ENCODE results near the gene EVA1C. TPM values are rescaled to one million over a fixed set of nuclear protein-coding genes. Genes with fewer than 3 reads are reported as not detected.
A peak's percentile ranks its signal among the peaks of the same experiment; 100 is the strongest.
"Not testable (repeated sequence)": the region's sequence is repeated elsewhere in the genome, so short reads cannot be mapped to it uniquely, and the experiment has no call there.

EVA1C gene
- total and polyA plus RNA-seq, 9 of the 15 experiments (the other 6 are each of a cell fraction or from before 2014, with no cell fraction given), result 0.22 TPM; not detected in 8

- peak; percentile 25; the same call in 2 of the 3 replicates for ATAC-seq
- FAIRE-seq; H4K20me1 ChIP-seq (replicated peaks; ENCODE audit: control insufficient read depth, insufficient read depth, low read length); H3K79me2 ChIP-seq (ENCODE audit: control insufficient read depth, insufficient read depth, low read length); DNase-seq (ENCODE audit: extremely low read depth in 1 of 4, low spot score in 3 of 4); POLR2A ChIA-PET; intact Hi-C loops (cut with micrococcal nuclease); in situ Hi-C loops (cut with MboI); H3K36me3 ChIP-seq (ENCODE audit: control insufficient read depth, insufficient read depth, low read length); H3K4me1 ChIP-seq (replicated peaks in 1 of 2; ENCODE audit: control insufficient read depth in 2 of 2, insufficient read depth in 2 of 2, low read length in 2 of 2); CTCF ChIA-PET (ENCODE audit: low intra/inter-chr PET ratio); BruUV-seq (replicated peaks); H2AFZ ChIP-seq (ENCODE audit: low read depth, low read length); H3K9ac ChIP-seq (ENCODE audit: insufficient read depth in 1 of 2, low read depth in 2 of 2, low read length in 2 of 2); H3K9me3 ChIP-seq (replicated peaks; ENCODE audit: control insufficient read depth, insufficient read depth, low read depth, low read length); H3K27ac ChIP-seq (ENCODE audit: extremely low read depth, low read depth, low read length); H3K4me3 ChIP-seq; H3K9me1 ChIP-seq (ENCODE audit: control insufficient read depth, insufficient read depth, low read length); H3K4me2 ChIP-seq (ENCODE audit: insufficient read depth, low read length): not testable (repeated sequence)
- peaks cover 14 to 23% of the 10 kb centered on the region in 2 experiments; a peak in 4 of 5 replicates for H3K27me3 ChIP-seq (ENCODE audit: control insufficient read depth in 2 of 2, insufficient read depth in 2 of 2, low read length in 2 of 2)
- WGBS (ENCODE audit: insufficient coverage, low coverage, missing lambda C conversion rate), result 8% methylated on average over 15 of the region's 15 CpGs
- TF ChIP-seq L3MBTL2 (IDR thresholded peaks at IDR 0.05) (peak; percentile 30; the same call in 1 of the 2 replicates), USF2 (CRISPR knock-in tag; IDR thresholded peaks at IDR 0.05) (0 out of 2 replicates have a peak, but pooled peaks have one; percentile 5)
Observed at GRCh38 chr21:32432982-32433660, 20.6 kb downstream of the EVA1C start.

- H3K4me3 ChIP-seq, result no peak overlapping the region
- ChIA-PET CTCF (ENCODE audit: low intra/inter-chr PET ratio) (no interaction called here), POLR2A (interaction anchor here (0.6 kb wide), 1 partner anchor 138 kb away, joined by 6 read pairs; no protein-coding TSS in a partner anchor)
- DNase-seq (ENCODE audit: extremely low read depth in 1 of 4, low spot score in 3 of 4), result no peak
- no peak overlapping the region; the same call in 1 of the 2 replicates for H3K4me2 ChIP-seq (ENCODE audit: insufficient read depth, low read length)
- no peaks in the 10 kb centered on the region; a peak in 3 of 5 replicates for H3K4me1 ChIP-seq (replicated peaks in 1 of 2; ENCODE audit: control insufficient read depth in 2 of 2, insufficient read depth in 2 of 2, low read length in 2 of 2)
- peaks cover 28 to 45% of the 10 kb centered on the region in 2 experiments for H3K27me3 ChIP-seq (ENCODE audit: control insufficient read depth in 2 of 2, insufficient read depth in 2 of 2, low read length in 2 of 2)
- H3K9me1 ChIP-seq (ENCODE audit: control insufficient read depth, insufficient read depth, low read length), result no peaks in the 10 kb centered on the region
- no peak overlapping the region for H2AFZ ChIP-seq (ENCODE audit: low read depth, low read length)
- no peak for FAIRE-seq
- H3K9ac ChIP-seq (ENCODE audit: insufficient read depth in 1 of 2, low read depth in 2 of 2, low read length in 2 of 2), result no peak overlapping the region
- peak; percentile 42 for ATAC-seq
- H3K27ac ChIP-seq (ENCODE audit: extremely low read depth, low read depth, low read length), result no peak overlapping the region
- H4K20me1 ChIP-seq (replicated peaks; ENCODE audit: control insufficient read depth, insufficient read depth, low read length), result no peaks in the 10 kb centered on the region
- intact Hi-C loops (cut with micrococcal nuclease) (no loop called here), in situ Hi-C loops (cut with MboI) (no loop called here)
- no peaks in the 10 kb centered on the region for H3K79me2 ChIP-seq (ENCODE audit: control insufficient read depth, insufficient read depth, low read length)
- no peaks in the 10 kb centered on the region for H3K9me3 ChIP-seq (replicated peaks; ENCODE audit: control insufficient read depth, insufficient read depth, low read depth, low read length)
- WGBS (ENCODE audit: insufficient coverage, low coverage, missing lambda C conversion rate), result 5% methylated on average over 12 of the region's 12 CpGs
- no peaks in the 10 kb centered on the region for H3K36me3 ChIP-seq (ENCODE audit: control insufficient read depth, insufficient read depth, low read length)
- BruUV-seq (replicated peaks), result no TSS peak
- TF ChIP-seq KDM1A (IDR thresholded peaks at IDR 0.05), result no peak
- TF ChIP-seq ZBTB11 (CRISPR knock-in tag; IDR thresholded peaks at IDR 0.05), result peak in 1 of 3 experiments; percentile 79; a peak in 2 of 6 replicates
- no peak for TF ChIP-seq TBP (optimal IDR thresholded peaks at IDR 0.05; ENCODE audit: low read depth, low read length)
- TF ChIP-seq PCBP2 (IDR thresholded peaks at IDR 0.05; ENCODE audit: low read depth, low read length, poor library complexity, severe bottlenecking), result no peak
- no peak for TF ChIP-seq FOXA3 (CRISPR knock-in tag; conservative IDR thresholded peaks at IDR 0.05 in 1 of 2, IDR thresholded peaks at IDR 0.05 in 1 of 2)
- no peak for TF ChIP-seq CREB1 (IDR thresholded peaks at IDR 0.05)
- TF ChIP-seq CREB1 (CRISPR knock-in tag; IDR thresholded peaks at IDR 0.05), result no peak
- TF ChIP-seq GABPA (tag; conservative IDR thresholded peaks at IDR 0.05; ENCODE audit: low read depth), result peak; percentile 65
Observed at GRCh38 chr21:32437729-32438128, 25.2 kb downstream of the EVA1C start.
